Measurements from ENCODE around the gene KRT13.
A peak's percentile ranks its signal among the peaks of the same experiment; 100 is the strongest.

The KRT13 gene

GRCh38 chr17:41463746-41464145 is 41.7 kb downstream of the KRT13 start:
- DNase-seq: no peak

- DNase-seq: no peak
These were observed 42.7 kb downstream of the KRT13 start for GRCh38 chr17:41462705-41463104.

- DNase-seq: no peak
These were observed 47.7 kb downstream of the KRT13 start for GRCh38 chr17:41457676-41458075.

GRCh38 chr17:41456204-41456603 is 49.2 kb downstream of the KRT13 start:
- DNase-seq: no peak

- peak in 1 of 3 donors; percentile 10 for DNase-seq
These were observed 50.2 kb downstream of the KRT13 start for GRCh38 chr17:41455236-41455635.

- DNase-seq: no peak
These were observed 52.3 kb downstream of the KRT13 start for GRCh38 chr17:41453066-41453465.

GRCh38 chr17:41452281-41452680 is 53.1 kb downstream of the KRT13 start:
- peak; percentile 19 to 39 (median 21) for DNase-seq

- DNase-seq: no peak
These were observed 54.2 kb downstream of the KRT13 start for GRCh38 chr17:41451154-41451728.
